A172 (cell line): ENCODE data around the gene DCTD. TPM values are rescaled to one million over a fixed set of nuclear protein-coding genes. Genes with fewer than 3 reads are reported as not detected.
"Not testable (repeated sequence)": the region's sequence is repeated elsewhere in the genome, so short reads cannot be mapped to it uniquely, and the experiment has no call there.

Experiments used
- DNase-seq: peaks from one replicate; pipeline ENCODE4 v3.0.0-alpha.2; 2015; ENCODE audit warnings: low spot score
- total RNA-seq: library from RNA; depleted of rRNA; stranded (reverse); fragments of >200 nt; shearing (Covaris generic); gene quantifications from 2 replicates; pipeline ENCODE4 v1.2.3, GENCODE V29; 2014

The DCTD gene
- total RNA-seq, 1 experiment from 2014 or later = 113 TPM

DNA sequence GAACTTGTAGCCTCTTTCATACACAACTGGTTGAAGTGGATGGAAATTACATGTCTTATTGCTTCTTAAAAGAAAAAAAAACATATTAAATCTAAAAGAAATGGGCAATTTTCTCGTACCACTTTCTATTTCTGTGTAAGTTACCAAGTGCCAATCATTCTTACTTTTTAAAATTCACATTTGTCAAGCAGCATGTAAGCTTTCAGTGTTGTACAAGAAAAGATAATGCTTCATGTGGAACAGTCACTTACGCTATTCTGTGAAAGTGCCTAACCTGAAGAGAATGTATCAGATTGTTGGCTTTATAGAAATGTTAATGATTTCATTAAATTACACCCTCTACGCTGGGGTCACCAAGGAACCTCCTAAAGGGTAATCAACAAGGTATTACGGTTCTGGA lies 4.4 kb upstream of the DCTD start:
- no peak for DNase-seq

DNA sequence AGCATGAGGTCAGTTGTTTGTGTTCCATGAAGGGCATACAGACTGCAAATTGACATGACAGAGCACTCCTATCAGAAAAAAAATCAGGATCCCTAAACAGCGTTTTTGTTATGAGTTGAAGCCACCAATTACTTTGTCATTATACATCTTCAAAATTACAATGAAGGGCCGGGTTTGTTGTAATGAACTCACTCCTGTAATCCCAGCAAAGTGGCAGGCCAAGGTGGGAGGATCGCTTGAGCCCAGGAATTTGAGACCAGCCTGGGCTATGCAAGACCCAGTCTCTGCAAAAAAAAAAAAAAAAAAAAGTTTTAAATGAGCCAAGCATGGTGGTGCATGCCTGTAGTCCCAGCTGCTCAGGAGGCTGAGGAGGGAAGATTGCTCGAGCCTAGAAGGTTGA lies 3.5 kb upstream of the DCTD start:
- DNase-seq = no peak

DNA sequence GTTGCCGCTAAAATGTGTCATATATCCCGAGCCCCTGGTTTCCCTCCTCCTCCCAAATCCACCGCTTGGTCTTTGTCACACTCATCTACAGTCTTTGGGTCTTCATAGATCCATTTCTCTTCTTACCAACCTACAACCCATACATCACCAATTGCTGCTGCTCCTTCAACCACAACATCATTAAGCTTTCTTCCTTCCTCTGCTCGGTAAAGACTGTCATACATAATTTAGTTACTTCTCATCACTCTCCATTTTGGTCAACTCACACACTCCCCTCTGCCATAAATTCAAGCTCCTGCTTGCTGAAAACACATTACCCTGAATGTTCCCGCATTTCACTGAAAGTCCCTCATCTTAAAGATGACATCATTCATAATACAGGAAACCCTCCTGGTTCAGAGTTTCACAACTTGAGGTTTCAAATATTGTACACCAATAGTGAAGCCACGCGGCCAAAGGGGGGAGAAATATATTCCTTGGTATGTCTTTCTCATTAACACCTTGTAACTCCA lies 1.7 kb upstream of the DCTD start:
- no peak for DNase-seq

DNA sequence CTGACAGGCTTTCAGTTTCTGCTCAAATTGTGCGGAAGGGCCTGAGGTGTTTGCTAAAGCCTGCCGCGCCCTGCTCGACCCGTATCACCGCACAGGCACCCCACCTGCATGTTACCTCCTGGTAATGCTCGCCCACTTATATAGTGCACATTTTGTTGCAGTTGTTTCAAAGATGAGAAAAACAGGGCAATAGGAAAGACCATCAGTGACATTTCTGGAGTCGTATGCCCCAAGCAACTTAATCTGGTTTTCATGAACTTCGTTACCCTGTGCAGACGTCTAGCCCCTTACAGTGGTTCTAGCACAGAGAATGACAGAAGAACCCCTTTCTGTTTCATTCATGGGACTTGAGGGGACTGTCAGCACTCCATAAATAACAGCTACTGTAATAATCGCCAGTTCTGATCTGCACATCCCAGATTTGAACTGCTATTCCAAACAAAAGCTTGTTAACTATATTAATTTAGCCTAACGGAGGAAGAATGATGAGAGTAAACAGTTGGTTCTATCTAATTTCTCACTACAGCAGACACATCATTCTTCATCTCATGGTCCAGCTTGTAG lies 940 bp upstream of the DCTD start:
- DNase-seq = no peak

DNA sequence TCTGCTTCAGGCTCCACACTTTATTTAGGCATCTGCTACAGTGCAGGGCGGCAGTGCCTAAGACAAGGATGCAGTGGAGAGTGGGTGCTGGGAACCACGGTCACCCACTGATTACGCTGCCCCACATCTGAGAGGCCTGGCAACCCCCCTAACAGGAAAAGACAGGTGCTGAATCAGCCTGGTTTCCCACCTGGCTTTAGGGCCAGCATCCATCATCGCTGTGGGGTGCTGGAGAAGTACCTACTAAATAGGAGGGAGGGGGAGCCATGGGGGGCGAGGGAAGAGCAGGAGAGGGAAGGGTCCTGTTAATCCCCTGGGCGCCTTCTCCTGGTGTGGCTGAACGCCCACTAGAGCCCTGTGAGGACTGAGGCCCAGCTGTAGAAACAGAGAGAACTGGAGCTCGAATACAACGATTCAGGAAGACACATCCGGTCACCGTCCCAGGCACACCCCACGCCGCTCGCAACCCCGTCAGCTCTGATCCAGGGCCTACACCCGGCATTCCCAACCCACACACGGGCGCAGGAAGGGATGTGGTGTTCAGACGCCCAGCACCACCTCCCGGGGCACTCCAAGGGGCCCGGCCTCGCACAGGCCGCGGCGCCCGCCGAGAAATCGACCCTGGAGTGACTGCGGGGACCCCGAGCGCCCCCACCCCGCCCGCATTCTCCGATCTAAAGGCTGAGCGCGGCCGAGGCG lies 554 bp downstream of the DCTD start:
- DNase-seq = peak; percentile 48

DNA sequence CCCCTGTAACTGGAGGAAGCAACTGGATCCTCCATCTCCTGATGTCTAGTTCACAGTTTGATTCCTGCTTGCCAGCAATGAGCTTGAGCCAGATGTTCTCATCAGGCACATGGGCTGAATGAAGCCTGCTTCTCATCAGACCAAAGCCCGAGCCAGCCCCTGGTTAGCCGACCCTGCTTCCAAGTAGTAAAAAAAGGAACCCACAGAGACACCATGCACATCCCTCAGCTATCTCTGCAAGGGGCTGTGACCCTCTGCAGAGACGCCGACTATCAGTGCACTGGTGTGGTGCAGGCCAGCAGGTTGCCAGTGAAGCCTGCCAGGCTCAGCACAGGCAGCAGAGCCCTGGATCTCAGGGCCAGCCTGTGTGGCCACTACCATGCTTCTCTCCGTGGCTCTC lies 2.8 kb downstream of the DCTD start:
- no peak for DNase-seq

DNA sequence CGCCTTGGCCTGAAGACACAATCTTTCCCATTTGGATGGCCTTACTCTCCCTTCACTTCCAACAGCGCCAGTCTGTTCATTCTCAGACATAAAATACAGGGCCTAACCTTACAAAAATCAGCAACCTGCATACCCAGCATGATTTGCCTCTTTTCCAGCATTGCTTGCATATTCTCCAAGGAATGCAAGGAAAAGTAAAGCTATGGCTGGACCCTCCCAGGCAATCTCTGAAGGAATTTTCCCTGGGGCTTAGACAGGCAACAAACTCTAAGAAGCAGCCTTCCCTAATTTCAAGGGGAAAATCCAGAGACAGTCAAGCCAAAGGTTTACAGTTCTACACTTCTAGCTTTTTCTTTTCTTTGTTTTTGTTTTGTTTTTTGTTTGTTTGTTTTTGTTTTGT lies 3.6 kb downstream of the DCTD start:
- no peak for DNase-seq

DNA sequence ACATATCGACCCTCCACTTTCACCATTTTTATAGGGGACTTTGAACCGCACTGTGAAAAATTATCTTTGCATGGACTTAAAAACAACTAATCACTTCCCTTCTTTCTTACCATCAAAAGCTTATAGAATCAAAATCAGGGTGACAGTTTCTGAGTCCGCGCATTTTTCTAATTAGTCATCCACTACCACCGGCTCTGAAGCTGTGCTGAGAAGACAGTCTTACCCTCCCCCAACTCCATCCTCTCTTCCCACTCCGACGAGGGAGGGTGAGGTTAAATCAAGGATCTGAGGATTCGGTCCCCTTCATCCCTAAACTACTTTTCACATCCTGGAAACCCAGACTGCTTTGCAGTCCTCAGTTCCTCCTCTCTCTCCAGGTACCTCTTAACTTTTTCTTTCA lies 4.2 kb downstream of the DCTD start:
- DNase-seq = no peak

DNA sequence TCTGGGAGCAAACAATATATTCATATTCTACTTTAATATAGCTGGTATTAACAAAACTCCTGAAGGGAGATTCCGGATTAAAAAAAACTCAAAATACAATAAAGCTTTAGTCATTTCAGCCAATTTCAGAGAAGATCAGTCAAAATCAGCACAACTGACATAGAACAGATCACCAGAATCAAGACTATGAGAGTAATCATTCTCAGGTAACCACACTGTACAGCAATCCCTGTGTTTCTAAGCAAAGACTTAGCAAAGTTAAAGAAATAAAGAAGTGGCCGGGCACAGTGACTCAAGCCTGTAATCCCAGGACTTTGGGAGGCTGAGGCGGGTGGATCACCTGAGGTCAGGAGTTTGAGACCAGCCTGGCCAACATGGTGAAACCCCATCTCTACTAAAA lies 9.1 kb downstream of the DCTD start:
- DNase-seq = no peak

DNA sequence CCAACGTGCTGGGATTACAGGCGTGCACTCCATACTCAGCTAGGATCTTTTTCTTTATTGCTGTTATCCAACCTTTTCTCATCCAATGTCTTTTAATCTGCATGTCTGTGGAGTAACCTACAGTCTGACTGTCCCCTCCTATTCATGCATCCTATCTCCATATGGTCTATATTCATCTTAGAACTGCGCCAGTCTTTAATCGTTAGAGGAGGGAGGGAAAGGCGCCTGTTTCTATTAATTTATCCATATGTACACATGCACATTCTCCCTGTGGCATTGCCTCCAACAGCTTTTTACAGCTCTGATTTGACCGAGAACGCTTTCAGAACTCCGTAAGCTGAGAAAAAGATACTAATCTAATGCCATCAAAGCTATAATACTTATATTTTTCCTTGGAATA lies 9.8 kb downstream of the DCTD start:
- no peak for DNase-seq

DNA sequence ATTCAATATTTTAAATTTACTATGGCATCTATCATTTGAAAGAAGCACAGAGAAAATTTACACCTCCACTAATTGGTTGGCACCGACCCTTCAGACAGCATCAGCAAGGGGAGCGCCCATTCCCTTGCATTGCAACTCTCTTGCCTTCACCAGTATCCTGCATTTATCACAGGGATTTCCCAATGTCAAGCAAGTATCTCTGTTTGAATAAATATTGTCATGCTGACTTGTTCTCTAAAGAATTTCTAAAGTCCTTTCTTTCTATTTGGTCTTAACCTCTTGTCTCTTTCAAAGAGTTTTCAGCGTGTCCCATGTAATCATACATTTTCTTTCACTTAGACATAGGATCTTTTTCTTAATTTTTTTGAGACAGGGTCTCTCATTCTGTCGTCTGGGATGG lies 10.4 kb downstream of the DCTD start:
- DNase-seq = no peak

DNA sequence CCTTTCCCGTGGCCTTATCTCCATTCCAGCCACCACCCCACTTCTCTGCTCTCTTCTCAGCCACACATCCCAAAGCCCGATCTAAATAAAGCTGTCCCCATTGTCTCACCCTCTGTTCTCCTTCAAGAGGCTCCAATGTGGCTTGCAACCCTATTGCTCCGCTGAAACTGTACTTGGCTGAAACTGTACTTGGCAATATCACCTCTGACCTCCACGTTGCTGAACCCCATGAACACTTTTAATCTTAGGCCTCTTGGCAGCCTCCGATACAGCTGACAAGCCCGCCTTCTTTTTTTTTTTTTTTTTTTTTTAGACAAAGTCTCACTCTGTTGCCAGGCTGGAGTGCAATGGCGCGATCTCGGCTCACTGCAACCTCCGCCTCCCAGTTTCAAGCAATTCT lies 12.1 kb downstream of the DCTD start:
- no peak for DNase-seq

DNA sequence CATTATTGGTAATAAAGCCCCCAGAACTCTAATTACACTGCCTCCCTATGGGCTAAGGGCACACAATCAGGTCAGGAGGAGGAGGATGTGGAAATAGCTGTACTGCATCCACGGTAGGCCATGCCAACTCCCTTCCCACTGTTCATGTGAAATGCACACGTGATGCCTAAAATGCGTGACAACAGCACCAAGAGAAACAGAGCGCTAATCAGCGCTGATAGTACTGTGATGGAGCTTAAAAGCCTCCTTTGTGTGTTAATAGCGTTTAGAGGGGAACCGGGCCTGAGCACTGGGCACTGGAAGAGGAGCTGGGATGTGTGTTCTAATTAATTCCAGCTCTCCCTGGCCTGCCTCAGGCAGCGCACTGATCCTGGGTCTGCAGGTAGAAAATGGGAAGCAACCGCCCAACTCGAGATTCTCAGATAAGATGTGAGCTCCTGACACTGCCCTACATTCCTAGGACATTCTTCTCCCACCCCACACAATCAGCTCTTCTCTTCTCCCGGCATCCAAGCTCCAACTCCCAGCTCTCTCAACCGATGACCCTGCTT lies 12.9 kb downstream of the DCTD start:
- no peak for DNase-seq

DNA sequence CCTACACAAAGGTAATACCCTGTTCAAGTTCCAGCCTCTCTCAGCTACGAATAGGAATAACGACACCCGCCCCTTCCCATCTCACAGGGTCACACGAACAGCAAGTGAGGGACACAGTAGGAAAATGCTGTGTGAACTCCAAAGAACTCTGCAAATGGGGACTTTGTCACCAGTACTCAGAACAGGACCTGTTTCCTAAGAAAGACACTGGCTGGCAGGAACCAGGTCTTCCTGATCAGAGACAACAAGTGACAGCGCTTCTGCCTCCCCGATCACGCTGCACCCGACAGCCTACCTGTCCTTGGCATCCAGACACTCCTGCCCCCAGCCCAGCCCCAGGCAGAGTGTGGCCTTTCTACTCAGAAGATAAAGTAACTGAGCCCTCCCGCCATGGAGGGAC lies 14.2 kb downstream of the DCTD start:
- DNase-seq = no peak

DNA sequence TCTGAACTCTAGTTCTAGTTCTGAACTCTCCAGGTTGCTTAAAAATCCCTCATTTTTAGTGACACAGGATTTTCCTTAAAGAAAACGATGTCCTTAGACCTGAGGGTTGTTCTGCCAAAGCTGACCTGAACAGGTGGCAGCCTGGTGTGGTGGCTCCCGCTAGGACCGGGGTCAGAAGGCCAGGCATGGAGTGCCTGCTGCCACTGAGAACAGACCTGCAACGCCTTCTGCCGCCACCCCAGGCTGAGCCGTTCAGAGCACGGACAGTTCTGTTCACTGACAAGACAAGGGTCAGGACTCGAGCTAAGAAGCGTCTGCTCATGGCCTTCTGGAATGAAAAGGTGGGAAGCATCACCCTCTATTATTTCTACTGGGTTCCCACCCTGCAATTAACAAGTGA lies 15.8 kb downstream of the DCTD start:
- no peak for DNase-seq

DNA sequence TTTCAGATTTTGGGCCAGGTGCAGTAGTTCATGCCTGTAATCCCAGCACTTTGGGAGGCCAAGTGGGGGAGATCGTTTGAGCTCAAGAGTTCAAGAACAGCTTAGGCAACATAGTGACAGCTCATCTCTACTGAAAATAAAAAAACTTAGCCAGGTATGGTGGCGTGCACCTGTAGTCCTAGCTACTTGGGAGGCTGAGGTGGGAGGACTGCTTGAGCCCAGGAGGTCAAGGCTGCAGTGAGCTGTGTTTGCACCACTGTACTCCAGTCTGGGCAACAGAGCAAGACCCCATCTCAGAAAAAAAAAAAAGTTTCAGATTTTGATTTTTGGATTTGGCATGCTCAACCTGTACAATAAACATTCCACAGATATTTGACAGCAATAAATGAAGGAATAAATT lies 17.2 kb downstream of the DCTD start:
- DNase-seq = not testable (repeated sequence)

DNA sequence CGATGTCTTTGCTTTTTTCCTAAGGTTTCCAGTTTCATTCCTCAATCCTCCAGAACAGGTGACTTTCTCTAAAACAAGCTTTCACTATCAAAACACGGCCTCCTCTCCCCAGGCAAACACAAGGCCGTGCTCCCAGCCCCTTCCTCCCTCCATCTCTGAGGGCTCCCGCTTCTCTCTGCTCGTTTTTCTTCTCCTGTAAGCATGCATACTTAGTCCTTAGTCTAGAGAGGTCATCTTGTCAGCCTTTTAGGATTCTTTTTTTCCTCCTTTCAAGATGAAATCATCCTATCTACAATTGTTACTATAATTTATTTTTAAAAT lies 18.7 kb downstream of the DCTD start:
- DNase-seq = no peak

DNA sequence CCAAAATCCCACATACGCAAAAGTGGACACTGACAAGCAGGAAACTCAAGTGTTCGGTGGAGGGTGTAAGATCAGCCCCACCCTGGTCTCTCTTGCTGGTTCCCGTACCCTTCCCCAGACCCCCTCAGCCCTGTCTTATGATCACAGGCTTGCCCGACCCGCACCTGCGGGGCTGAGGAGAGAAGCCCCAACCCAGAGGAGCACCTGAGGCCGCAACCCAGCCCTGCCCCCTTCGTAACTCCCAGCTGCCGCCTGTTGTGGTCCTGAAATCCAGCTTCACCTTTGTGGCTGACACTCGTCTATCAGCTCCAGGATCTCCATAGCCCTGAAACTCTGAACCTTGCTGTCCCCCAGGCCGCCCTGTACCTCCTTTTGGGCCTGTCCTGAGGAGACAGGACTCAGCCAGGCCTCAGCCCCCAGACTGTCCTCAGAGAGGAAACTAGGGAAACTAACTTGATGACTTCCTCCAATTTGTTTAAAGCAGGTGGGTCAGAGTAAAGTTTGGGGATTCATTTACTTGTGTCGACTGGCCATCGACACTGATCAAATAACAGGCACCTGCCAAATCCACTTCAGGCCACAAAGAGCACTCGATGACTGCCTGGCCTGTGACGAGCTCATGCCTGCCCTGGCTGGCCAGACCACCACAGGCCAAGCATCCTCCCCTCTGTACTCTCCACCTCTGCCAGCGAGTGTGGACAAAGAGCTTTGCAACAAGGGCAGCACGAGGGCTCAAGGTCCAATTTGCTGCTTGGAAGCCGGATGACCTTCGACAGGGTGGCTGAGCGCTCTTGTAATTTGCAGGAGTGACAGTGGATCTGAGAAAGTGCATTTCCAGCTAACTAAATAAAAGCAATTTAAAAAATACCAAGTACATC lies 19.3 kb downstream of the DCTD start:
- no peak for DNase-seq

DNA sequence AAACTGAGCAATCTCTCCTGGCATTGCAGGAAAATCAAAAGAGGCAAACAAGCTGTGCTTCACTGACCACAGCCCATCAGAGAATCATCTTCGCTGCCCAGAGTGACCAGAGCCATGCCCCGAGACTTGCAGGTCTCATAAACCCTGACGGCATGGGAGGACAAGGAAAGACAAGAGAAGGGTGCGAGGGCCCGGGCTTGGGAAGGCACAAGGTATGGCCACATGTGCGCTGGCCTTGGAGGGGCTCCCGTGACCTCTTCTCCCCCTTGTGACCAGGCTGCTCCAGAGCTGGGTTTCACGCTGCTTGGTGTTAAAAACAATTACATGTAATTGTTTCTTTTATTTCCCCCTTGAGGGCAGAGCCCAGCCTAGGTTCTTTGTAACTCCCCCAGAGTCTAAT lies 20.8 kb downstream of the DCTD start:
- no peak for DNase-seq

DNA sequence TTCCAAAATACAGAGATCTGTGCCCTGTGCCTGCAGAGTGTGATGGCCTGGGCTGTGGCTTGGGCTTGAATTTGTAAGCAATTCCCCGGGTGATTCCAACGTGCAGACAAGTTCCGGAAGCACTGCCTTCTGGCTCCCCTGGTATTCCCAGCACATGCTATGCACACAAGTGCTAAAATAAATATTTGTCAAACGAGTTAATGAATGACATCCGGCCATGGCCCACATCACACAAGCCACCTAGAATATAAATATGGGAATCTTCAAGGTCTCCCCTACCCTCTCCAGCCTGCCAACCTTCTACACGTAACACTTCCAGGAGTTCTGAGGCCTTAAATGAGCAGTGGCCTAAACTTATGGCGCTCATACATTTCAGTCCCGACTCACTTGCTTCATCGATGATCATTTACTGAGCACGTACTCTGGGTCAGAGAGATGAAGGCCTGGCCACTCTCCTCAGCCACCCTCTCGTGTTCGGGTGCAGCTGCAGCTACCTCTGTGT lies 21.3 kb downstream of the DCTD start:
- DNase-seq = no peak

DNA sequence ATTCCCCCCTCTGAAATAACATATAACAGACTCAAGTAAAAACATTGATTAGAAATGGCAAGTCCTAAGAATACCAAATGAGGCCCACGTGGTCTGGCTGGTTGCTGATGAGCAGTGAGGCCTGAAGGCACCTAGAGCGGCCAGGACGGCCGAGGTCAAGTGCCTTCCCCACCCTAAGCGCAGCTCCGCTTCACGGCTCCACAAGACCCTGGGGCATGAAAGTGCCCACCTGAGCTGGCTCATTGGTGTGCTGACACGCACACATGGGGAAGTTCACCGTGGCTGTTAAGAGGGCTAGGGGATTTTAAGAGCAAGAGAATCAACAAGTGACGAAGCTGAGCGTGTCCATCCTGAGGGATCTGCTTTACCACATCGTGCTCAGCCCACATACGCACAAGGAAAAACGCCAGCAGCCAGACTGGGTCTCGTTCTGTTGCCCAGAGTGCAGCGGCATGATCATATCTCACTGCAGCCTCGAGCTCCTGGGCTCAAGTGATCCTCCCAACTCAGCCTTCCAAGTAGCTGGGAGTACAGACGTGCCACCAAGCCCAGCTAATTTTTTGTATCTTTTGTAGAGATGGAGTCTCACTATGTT lies 22.4 kb downstream of the DCTD start:
- DNase-seq = no peak

DNA sequence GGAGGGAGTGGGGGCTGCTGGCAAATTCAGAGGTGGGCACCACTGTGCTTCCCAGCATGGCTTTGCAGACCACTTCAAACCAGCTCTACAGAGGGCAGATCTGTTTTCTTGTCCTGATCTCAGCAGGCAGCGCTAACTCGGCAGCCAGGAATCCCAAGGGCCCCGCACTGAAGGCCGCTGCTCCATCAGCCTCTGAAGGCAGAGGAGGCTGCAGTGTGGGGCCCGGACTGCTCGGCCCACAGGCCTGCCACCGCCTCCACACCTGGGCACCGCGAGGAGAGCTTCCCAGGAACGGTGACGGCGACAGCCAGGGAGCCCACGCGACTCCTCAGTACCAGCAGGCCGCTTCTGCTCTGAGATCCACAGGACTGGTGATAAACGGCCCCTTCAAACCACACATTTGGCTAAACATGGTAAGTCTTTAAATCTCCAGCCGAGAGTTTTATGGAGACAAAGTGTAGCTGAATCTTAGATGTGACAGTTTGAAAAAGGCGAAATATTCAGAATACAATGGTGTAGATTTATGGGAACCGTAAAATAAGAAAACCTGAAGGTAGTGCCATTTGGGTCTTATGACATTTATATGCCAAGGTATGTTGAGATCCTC lies 23.6 kb downstream of the DCTD start:
- DNase-seq = no peak
